ENCODE measurements around the gene NDUFAF3. TPM values are rescaled to one million over a fixed set of nuclear protein-coding genes. Genes with fewer than 3 reads are reported as not detected.
A peak's percentile ranks its signal among the peaks of the same experiment; 100 is the strongest.

NDUFAF3 gene
- total and polyA plus RNA-seq, 2 donors (not counting 1 experiment from before 2014, with no cell fraction given): 61.0 to 67.5 TPM

GRCh38 chr3:49028673-49029562, 7.0 kb downstream of the NDUFAF3 start, which contains the start of gene IMPDH2:
Gene IMPDH2, minus strand, starts transcription at chr3:49029398. Its CDS starts 48 bp downstream, at chr3:49029350.
- no peaks in the 10 kb centered on the region for H3K27me3 ChIP-seq (replicated peaks in 1 of 4; ENCODE audit: control extremely low read depth in 1 of 4, control insufficient read depth in 3 of 4, insufficient read depth in 4 of 4, low read length in 3 of 4)
- 2% methylated on average over 53 of the region's 55 CpGs for WGBS (ENCODE audit: insufficient coverage)
- no peaks in the 10 kb centered on the region for H4K20me1 ChIP-seq (ENCODE audit: control insufficient read depth, insufficient read depth, low read length, poor library complexity, severe bottlenecking)
- H3K27ac ChIP-seq (ENCODE audit: low read length in 2 of 2): peak within 1 kb of the TSS; percentile 86 to 92
- Mint-ChIP-seq H3K27ac (peak within 1 kb of the TSS; percentile 98), H3K4me3 (peak within 1 kb of the TSS; percentile 98), H3K9me3 (ENCODE audit: insufficient read depth) (no peaks in the 10 kb centered on the region), H3K27me3 (no peaks in the 10 kb centered on the region), H3K4me1 (peaks cover 45% of the 10 kb centered on the region)
- H3K79me2 ChIP-seq (ENCODE audit: control insufficient read depth, insufficient read depth, low read length): peaks cover 37% of the 10 kb centered on the region
- ChIA-PET CTCF (interaction anchor here (0.8 to 2.3 kb wide), 8 partner anchors 9 to 628 kb away, joined by 3 to 41 read pairs (median 5); partner anchors contain the start of genes DALRD3, P4HTM and WDR6), POLR2A (interaction anchor here (0.5 to 1.8 kb wide), 15 partner anchors 8 to 414 kb away, joined by 3 to 20 read pairs (median 4); partner anchors contain the start of genes DALRD3, IP6K2, QRICH1 and WDR6)
- H3K4me1 ChIP-seq (ENCODE audit: control insufficient read depth in 2 of 2, insufficient read depth in 2 of 2, low read length in 2 of 2): peaks cover 14 to 39% of the 10 kb centered on the region in 2 donors
- no peaks in the 10 kb centered on the region for H3K9me3 ChIP-seq (ENCODE audit: control extremely low read depth in 1 of 3, control insufficient read depth in 2 of 3, insufficient read depth in 1 of 3, low read length in 2 of 3)
- H3K36me3 ChIP-seq (replicated peaks in 1 of 2; ENCODE audit: control extremely low read depth in 1 of 2, control insufficient read depth in 1 of 2, extremely low read depth in 1 of 2, insufficient read depth in 2 of 2, low read length in 1 of 2): peaks cover 13 to 62% of the 10 kb centered on the region in 2 experiments
- ATAC-seq (ENCODE audit: low read depth): peak; percentile 93
- peak within 1 kb of the TSS; percentile 81 for H3K9ac ChIP-seq (ENCODE audit: low read length)
- DNase-seq: peak; percentile 98
- TF ChIP-seq CTCF (IDR thresholded peaks at IDR 0.05) (no peak), EZH2 (IDR thresholded peaks at IDR 0.05; ENCODE audit: borderline replicate concordance, insufficient read depth, low read depth, low read length, poor library complexity, severe bottlenecking) (no peak)
- H3K4me2 ChIP-seq (replicated peaks; ENCODE audit: low read depth, low read length, poor library complexity, severe bottlenecking): peak within 1 kb of the TSS; percentile 92
- H3K4me3 ChIP-seq (ENCODE audit: control extremely low read depth in 1 of 5, extremely low read depth in 1 of 5, insufficient read depth in 1 of 5, low read depth in 2 of 5, low read length in 4 of 5): peak within 1 kb of the TSS; percentile 72 to 93 (median 73)
- peak within 1 kb of the TSS; percentile 52 for H2AFZ ChIP-seq (ENCODE audit: insufficient read depth, low read depth, low read length, poor library complexity, severe bottlenecking)
- intact Hi-C loops (cut with micrococcal nuclease): loop anchor here (1.0 to 10.0 kb wide), 6 partner anchors 8 to 787 kb away; partner anchors contain the start of genes IP6K2, QRICH1, USP4 and ZNF589
